PC-9 (cell line): ENCODE measurements around the gene TAC3.
"Not testable (repeated sequence)": the region's sequence is repeated elsewhere in the genome, so short reads cannot be mapped to it uniquely, and the experiment has no call there.

ENCODE experiments used
- EZH2 ChIP-seq: fragments of 200-600 bp; sonication (generic); IDR thresholded peaks from 2 replicates; pipeline ENCODE4 v1.8.0; 2017; ENCODE audit warnings: antibody characterized with exemption, low read depth
- TF ChIP-seq, protein P1 (sequence below): fragments of 200-600 bp; sonication (generic); conservative IDR thresholded peaks from 2 replicates; pipeline ENCODE4 v1.6.1; 2017; ENCODE audit warnings: mixed run types, antibody characterized with exemption, mild to moderate bottlenecking, moderate library complexity

DNA sequence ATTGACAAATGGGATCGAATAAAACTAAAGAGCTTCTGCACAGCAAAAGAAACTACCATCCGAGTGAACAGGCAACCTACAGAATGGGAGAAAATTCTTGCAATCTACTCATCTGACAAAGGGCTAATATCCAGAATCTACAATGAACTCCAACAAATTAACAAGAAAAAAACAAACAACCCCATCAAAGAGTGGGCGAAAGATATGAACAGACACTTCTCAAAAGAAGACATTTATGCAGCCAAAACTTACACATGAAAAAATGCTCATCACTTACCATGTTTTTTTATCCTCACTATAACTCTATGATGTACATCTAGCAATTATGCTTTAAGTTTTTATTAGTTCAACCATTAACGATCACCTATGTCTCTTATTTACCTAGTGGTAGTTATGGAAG, 37.6 kb upstream of the TAC3 start:
- TF ChIP-seq, protein P1, sequence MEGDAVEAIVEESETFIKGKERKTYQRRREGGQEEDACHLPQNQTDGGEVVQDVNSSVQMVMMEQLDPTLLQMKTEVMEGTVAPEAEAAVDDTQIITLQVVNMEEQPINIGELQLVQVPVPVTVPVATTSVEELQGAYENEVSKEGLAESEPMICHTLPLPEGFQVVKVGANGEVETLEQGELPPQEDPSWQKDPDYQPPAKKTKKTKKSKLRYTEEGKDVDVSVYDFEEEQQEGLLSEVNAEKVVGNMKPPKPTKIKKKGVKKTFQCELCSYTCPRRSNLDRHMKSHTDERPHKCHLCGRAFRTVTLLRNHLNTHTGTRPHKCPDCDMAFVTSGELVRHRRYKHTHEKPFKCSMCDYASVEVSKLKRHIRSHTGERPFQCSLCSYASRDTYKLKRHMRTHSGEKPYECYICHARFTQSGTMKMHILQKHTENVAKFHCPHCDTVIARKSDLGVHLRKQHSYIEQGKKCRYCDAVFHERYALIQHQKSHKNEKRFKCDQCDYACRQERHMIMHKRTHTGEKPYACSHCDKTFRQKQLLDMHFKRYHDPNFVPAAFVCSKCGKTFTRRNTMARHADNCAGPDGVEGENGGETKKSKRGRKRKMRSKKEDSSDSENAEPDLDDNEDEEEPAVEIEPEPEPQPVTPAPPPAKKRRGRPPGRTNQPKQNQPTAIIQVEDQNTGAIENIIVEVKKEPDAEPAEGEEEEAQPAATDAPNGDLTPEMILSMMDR = not testable (repeated sequence)
- TF ChIP-seq EZH2 = not testable (repeated sequence)
